AG10803 (cell line): ENCODE data around the gene PIAS3.
"Not testable (repeated sequence)": the region's sequence is repeated elsewhere in the genome, so short reads cannot be mapped to it uniquely, and the experiment has no call there.

ENCODE experiments used
- DNase-seq: peaks from one replicate; pipeline ENCODE4 v3.0.0; 2010; ENCODE audit warnings: low read depth
- H3K4me3 ChIP-seq: 2 replicates; pipeline ENCODE4 v1.5.1; 2011; ENCODE audit warnings: mild to moderate bottlenecking, low read length, control low read depth
- CTCF ChIP-seq: conservative IDR thresholded peaks from 2 replicates; pipeline ENCODE4 v1.5.1; 2011; ENCODE audit warnings: mild to moderate bottlenecking, low read length, control low read depth, inconsistent platforms

The PIAS3 gene

GRCh38 chr1:145845514-145846161 is 13.2 kb downstream of the PIAS3 start, which contains the start of gene NUDT17:
Gene NUDT17, plus strand, starts transcription at chr1:145845630. Its CDS starts 11 bp downstream, at chr1:145845641.
- TF ChIP-seq CTCF, result peak; percentile 86
- H3K4me3 ChIP-seq, result peak within 1 kb of the TSS; percentile 72
- DNase-seq, result peak; percentile 76

GRCh38 chr1:145845144-145845513 is 13.8 kb downstream of the PIAS3 start:
- DNase-seq, result no peak
- peak overlapping the region; percentile 72 for H3K4me3 ChIP-seq
- no peak for TF ChIP-seq CTCF

- no peak for DNase-seq
- no peak overlapping the region for H3K4me3 ChIP-seq
- TF ChIP-seq CTCF, result no peak
Measured at GRCh38 chr1:145843031-145843430, 15.8 kb downstream of the PIAS3 start.

GRCh38 chr1:145837656-145838055 is 21.2 kb downstream of the PIAS3 start:
- no peak for TF ChIP-seq CTCF
- no peak overlapping the region for H3K4me3 ChIP-seq
- no peak for DNase-seq

- DNase-seq, H3K4me3 ChIP-seq: not testable (repeated sequence)
Measured at GRCh38 chr1:145830810-145831209, 28.1 kb downstream of the PIAS3 start.

GRCh38 chr1:145828367-145829026 is 30.4 kb downstream of the PIAS3 start:
- TF ChIP-seq CTCF, result no peak
- no peak for DNase-seq
- no peak overlapping the region for H3K4me3 ChIP-seq

GRCh38 chr1:145827966-145828365 is 30.9 kb downstream of the PIAS3 start:
- DNase-seq, result no peak
- TF ChIP-seq CTCF, result no peak
- H3K4me3 ChIP-seq, result no peak overlapping the region
